K562 (cell line): ENCODE data around the gene OR8D2. TPM values are rescaled to one million over a fixed set of nuclear protein-coding genes. Genes with fewer than 3 reads are reported as not detected.

Experiments
- ATF3 ChIP-seq, 2 experiments: fragments of 450-650 bp in 1 of 2; sonication (generic) in 1 of 2; formaldehyde crosslinking in 1 of 2; IDR thresholded peaks in 1 of 2; conservative IDR thresholded peaks in 1 of 2; 2 replicates each; pipeline versions ENCODE4 v1.6.1 to v1.8.1; 2016 to 2023; ENCODE audit warnings: mild to moderate bottlenecking in 2 of 2, moderate library complexity in 2 of 2, inconsistent platforms in 1 of 2, missing genetic modification reagents in 1 of 2
- BHLHE40 ChIP-seq: IDR thresholded peaks from 2 replicates; pipeline ENCODE4 v1.6.1; 2011; ENCODE audit warnings: low read length, improper control_type of control experiment
- CTBP1 ChIP-seq: fragments of 450-650 bp; IDR thresholded peaks from 2 replicates; pipeline ENCODE4 v1.6.1; 2016; ENCODE audit warnings: borderline replicate concordance
- CTCFL ChIP-seq: IDR thresholded peaks from 2 replicates; pipeline ENCODE4 v1.6.1; 2011; ENCODE audit warnings: borderline replicate concordance, low read depth, mild to moderate bottlenecking, moderate library complexity, low read length; ENCODE audit not compliant: insufficient read depth, poor library complexity, severe bottlenecking
- ETV5 ChIP-seq: sonication (generic); formaldehyde crosslinking; IDR thresholded peaks from 2 replicates; pipeline ENCODE4 v1.4.0; 2020; ENCODE audit warnings: low read depth, mild to moderate bottlenecking, missing genetic modification reagents
- GTF2A2 ChIP-seq: IDR thresholded peaks from 2 replicates; pipeline ENCODE4 v1.6.1; 2016; ENCODE audit warnings: mild to moderate bottlenecking, missing genetic modification characterization, missing compliant biosample characterization
- HOXB6 ChIP-seq: fragments of 250-450 bp; sonication (Bioruptor Pico); IDR thresholded peaks from 2 replicates; pipeline ENCODE4 v1.5.1; 2022; ENCODE audit warnings: mild to moderate bottlenecking, borderline replicate concordance
- MITF ChIP-seq: IDR thresholded peaks from 2 replicates; pipeline ENCODE4 v1.6.1; 2014; ENCODE audit warnings: antibody characterized with exemption
- NFE2 ChIP-seq: IDR thresholded peaks from 2 replicates; pipeline ENCODE4 v1.6.1; 2014; ENCODE audit warnings: antibody characterized with exemption, low read depth
- REST ChIP-seq, 2 experiments: fragments of 450-650 bp; formaldehyde crosslinking in 1 of 2; IDR thresholded peaks; 2 replicates each; pipeline versions ENCODE4 v1.4.0 to v1.6.1; 2014 to 2020; ENCODE audit warnings: mild to moderate bottlenecking in 2 of 2, borderline replicate concordance in 1 of 2, low read depth in 1 of 2
- TEAD4 ChIP-seq, 2 experiments: sonication (generic) in 1 of 2; formaldehyde crosslinking in 1 of 2; IDR thresholded peaks; 2 replicates each; pipeline versions ENCODE4 v1.6.1 to v1.8.0; 2012 to 2022; ENCODE audit warnings: borderline replicate concordance in 1 of 2, inconsistent platforms in 1 of 2, low read length in 1 of 2, mild to moderate bottlenecking in 1 of 2, missing genetic modification reagents in 1 of 2
- ZNF445 ChIP-seq: fragments of 250-450 bp; sonication (Bioruptor Pico); IDR thresholded peaks from 2 replicates; pipeline ENCODE4 v1.4.0; 2020; ENCODE audit warnings: low read depth, mild to moderate bottlenecking, moderate library complexity
- ZNF707 ChIP-seq: fragments of 250-450 bp; sonication (Bioruptor Pico); conservative IDR thresholded peaks from 2 replicates; pipeline ENCODE4 v1.8.0; 2022; ENCODE audit warnings: inconsistent platforms, mild to moderate bottlenecking, moderate library complexity
- polyA plus RNA-seq, 8 experiments: library from polyadenylated mRNA; depleted of rRNA in 4 of 8; stranded (reverse) in 5 of 8; unstranded in 3 of 8; fragments of >200 nt; fragmentation: Nextera tagmentation in 2 of 8; fragmentation: Illumina TruSeq in 1 of 8; extraction: Ambion mirVana in 2 of 8; extraction: Trizol in 1 of 8; gene quantifications; 2 replicates each; pipeline versions ENCODE4 v1.2.1 to v1.2.3, GENCODE V29; 2011 to 2014; ENCODE audit warnings: inconsistent platforms in 1 of 8, missing spikeins in 1 of 8
- total RNA-seq, 7 experiments: library from RNA; depleted of rRNA in 6 of 7; stranded (reverse); fragments of >200 nt in 6 of 7; fragmentation: Illumina TruSeq in 2 of 7; extraction: Trizol in 2 of 7; gene quantifications; 2 replicates each; pipeline versions ENCODE4 v1.2.1 to v1.2.3, GENCODE V29; 2011 to 2021; ENCODE audit warnings: low replicate concordance in 1 of 7

OR8D2 gene
- total and polyA plus RNA-seq, 9 of the 15 experiments (the other 6 are each of a cell fraction or from before 2014, with no cell fraction given): 0.06 to 0.21 TPM; not detected in 7

- TF ChIP-seq REST (IDR thresholded peaks at IDR 0.05; ENCODE audit: borderline replicate concordance): peak; percentile 21; the same call in 1 of the 2 replicates
- TF ChIP-seq REST (CRISPR knock-in tag; IDR thresholded peaks at IDR 0.05; ENCODE audit: low read depth): no peak
- TF ChIP-seq ZNF707 (CRISPR knock-in tag): no peak
- TF ChIP-seq ZNF445 (CRISPR knock-in tag): 0 out of 2 replicates have a peak, but pooled peaks have one; percentile 2
- peak; percentile 57; the same call in 1 of the 2 replicates for TF ChIP-seq CTBP1
- peak; percentile 45; the same call in 1 of the 2 replicates for TF ChIP-seq BHLHE40
- no peak for TF ChIP-seq HOXB6 (CRISPR knock-in tag)
- TF ChIP-seq MITF: peak; percentile 81
- TF ChIP-seq TEAD4 (IDR thresholded peaks at IDR 0.05; ENCODE audit: low read length): peak; percentile 96
- TF ChIP-seq TEAD4 (CRISPR knock-in tag; IDR thresholded peaks at IDR 0.05; ENCODE audit: borderline replicate concordance): no peak
- TF ChIP-seq NFE2: peak; percentile 85
- TF ChIP-seq ATF3 (IDR thresholded peaks at IDR 0.05): peak; percentile 71; the same call in 1 of the 2 replicates
- no peak for TF ChIP-seq ATF3 (CRISPR knock-in tag; conservative IDR thresholded peaks at IDR 0.05)
- peak; percentile 66; the same call in 1 of the 2 replicates for TF ChIP-seq ETV5 (CRISPR knock-in tag)
- TF ChIP-seq GTF2A2 (tag): no peak
- TF ChIP-seq CTCFL: no peak
Measured at GRCh38 chr11:124276081-124276480, 43.9 kb downstream of the OR8D2 start (continued).
